ENCODE results near the gene MOCOS. TPM values are rescaled to one million over a fixed set of nuclear protein-coding genes. Genes with fewer than 3 reads are reported as not detected.

MOCOS gene
- total RNA-seq, 1 donor from 2014 or later = 0.42 TPM

DNA sequence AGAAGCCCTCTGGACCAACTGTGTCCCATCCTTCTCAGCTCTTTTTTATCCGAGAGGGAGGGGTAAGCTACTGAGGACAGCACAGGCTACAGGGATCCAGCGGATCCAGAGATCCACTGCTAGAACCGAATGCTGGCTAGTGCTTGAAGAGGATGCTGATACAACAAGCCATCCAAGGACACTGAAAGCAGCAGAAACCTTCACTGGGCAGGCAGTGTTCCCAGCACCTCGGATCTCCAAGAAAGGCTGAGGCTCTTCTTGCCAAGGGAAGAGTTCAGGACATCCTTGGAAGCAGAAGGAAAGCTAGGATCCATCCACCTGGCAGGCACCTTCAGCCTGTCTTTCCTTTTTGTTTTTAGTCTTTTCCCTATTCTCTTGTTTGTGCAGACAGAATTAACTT lies 97.0 kb downstream of the MOCOS start:
- Mint-ChIP-seq H3K4me3 (no peak overlapping the region), H3K9me3 (peaks cover 3% of the 10 kb centered on the region), H3K27me3 (peaks cover 37% of the 10 kb centered on the region), H3K4me1 (peaks cover 2% of the 10 kb centered on the region), H3K27ac (no peak overlapping the region), H3K36me3 (ENCODE audit: low read depth) (no peaks in the 10 kb centered on the region)
- POLR2A ChIA-PET = interaction anchor here (1.0 to 1.6 kb wide), 2 partner anchors 155 to 267 kb away, joined by 4 to 5 read pairs; partner anchors contain the start of gene SLC39A6
- intact Hi-C loops (cut with micrococcal nuclease) = loop anchor here (1.0 to 10.0 kb wide), 8 partner anchors 188 to 1059 kb away; no protein-coding TSS in a partner anchor
- CTCF ChIA-PET = interaction anchor here (0.6 to 8.4 kb wide), 18 partner anchors 19 to 898 kb away, joined by 3 to 142 read pairs (median 4); partner anchors contain the start of gene SLC39A6
- ATAC-seq (ENCODE audit: low read depth) = no peak
- TF ChIP-seq, protein P1, sequence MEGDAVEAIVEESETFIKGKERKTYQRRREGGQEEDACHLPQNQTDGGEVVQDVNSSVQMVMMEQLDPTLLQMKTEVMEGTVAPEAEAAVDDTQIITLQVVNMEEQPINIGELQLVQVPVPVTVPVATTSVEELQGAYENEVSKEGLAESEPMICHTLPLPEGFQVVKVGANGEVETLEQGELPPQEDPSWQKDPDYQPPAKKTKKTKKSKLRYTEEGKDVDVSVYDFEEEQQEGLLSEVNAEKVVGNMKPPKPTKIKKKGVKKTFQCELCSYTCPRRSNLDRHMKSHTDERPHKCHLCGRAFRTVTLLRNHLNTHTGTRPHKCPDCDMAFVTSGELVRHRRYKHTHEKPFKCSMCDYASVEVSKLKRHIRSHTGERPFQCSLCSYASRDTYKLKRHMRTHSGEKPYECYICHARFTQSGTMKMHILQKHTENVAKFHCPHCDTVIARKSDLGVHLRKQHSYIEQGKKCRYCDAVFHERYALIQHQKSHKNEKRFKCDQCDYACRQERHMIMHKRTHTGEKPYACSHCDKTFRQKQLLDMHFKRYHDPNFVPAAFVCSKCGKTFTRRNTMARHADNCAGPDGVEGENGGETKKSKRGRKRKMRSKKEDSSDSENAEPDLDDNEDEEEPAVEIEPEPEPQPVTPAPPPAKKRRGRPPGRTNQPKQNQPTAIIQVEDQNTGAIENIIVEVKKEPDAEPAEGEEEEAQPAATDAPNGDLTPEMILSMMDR (IDR thresholded peaks at IDR 0.05) = no peak
- no peak for DNase-seq

DNA sequence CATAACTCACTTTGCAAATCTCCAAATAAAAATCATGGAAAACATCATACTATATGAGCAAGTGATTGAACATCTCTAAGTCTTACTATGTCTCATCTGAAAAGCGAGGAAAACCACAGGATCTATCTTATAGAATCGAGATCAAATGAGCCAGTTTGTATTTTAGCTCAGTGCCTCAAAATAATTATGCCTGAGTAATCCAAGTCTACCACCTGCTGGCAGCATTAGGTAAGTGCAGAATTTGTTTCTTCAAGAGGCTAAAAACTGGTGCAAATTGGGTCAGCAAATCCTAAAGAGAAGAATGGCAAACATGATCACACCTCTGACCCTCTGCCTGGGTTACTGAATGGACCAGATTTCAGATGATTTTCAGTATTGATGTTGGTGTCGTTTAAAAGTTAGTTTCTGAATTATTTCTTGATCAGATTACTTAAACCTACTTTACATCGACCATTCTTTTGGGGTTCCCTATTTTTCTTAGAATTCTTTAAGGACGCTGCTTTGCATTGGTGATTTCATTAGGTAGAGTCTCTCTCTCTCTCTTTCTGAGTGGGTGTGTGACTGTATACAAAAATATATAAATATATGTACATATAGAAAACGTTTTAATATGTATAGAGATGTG lies 97.5 kb downstream of the MOCOS start:
- H3K4me1 Mint-ChIP-seq = peaks cover 2% of the 10 kb centered on the region
- ChIA-PET CTCF (interaction anchor here (0.6 to 8.4 kb wide), 17 partner anchors 19 to 898 kb away, joined by 3 to 142 read pairs (median 4); partner anchors contain the start of gene SLC39A6), POLR2A (interaction anchor here (1.0 to 1.6 kb wide), 2 partner anchors 156 to 267 kb away, joined by 4 to 5 read pairs; partner anchors contain the start of gene SLC39A6)
- ATAC-seq (ENCODE audit: low read depth) (peak; percentile 64), DNase-seq (no peak)
- H3K4me3 Mint-ChIP-seq = no peak overlapping the region
- intact Hi-C loops (cut with micrococcal nuclease) = loop anchor here (1.0 to 10.0 kb wide), 8 partner anchors 188 to 1060 kb away; no protein-coding TSS in a partner anchor
- peaks cover 38% of the 10 kb centered on the region for H3K27me3 Mint-ChIP-seq
- no peak overlapping the region for H3K27ac Mint-ChIP-seq
- H3K36me3 Mint-ChIP-seq (ENCODE audit: low read depth) = no peaks in the 10 kb centered on the region
- TF ChIP-seq, protein P1 (IDR thresholded peaks at IDR 0.05) = peak; percentile 72
- H3K9me3 Mint-ChIP-seq = peaks cover 3% of the 10 kb centered on the region

DNA sequence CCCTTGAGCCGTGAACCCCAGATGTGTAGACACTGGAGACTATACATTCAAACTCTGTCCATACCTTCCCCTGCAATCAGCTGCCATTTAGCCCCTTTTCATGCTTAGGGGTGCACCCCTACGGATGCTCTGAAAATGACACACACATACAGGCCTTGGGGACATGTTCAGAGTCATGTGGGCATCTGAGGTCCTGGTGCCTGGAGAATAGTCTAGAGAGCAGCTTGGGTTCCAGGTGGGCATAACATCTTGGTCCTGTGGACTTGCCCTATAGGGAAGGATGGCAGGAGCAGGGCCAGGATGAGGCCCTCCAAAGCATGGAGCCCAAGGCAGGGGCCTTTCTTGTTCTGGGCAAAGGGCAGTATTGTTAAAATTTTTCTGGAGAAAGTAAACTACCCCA lies 100.4 kb downstream of the MOCOS start:
- no peak for ATAC-seq (ENCODE audit: low read depth)
- DNase-seq = no peak
- ChIA-PET CTCF (interaction anchor here (1.0 to 8.4 kb wide), 3 partner anchors 191 to 531 kb away, joined by 3 to 142 read pairs (median 136); no protein-coding TSS in a partner anchor), POLR2A (no interaction called here)
- Mint-ChIP-seq H3K4me1 (peaks cover 2% of the 10 kb centered on the region), H3K4me3 (no peak overlapping the region), H3K27me3 (peaks cover 37% of the 10 kb centered on the region), H3K27ac (no peak overlapping the region), H3K36me3 (ENCODE audit: low read depth) (no peaks in the 10 kb centered on the region), H3K9me3 (peaks cover 3% of the 10 kb centered on the region)
- TF ChIP-seq, protein P1 (IDR thresholded peaks at IDR 0.05) = no peak
- intact Hi-C loops (cut with micrococcal nuclease) = loop anchor here (10.0 kb wide), 1 partner anchor 1063 kb away; no protein-coding TSS in a partner anchor

DNA sequence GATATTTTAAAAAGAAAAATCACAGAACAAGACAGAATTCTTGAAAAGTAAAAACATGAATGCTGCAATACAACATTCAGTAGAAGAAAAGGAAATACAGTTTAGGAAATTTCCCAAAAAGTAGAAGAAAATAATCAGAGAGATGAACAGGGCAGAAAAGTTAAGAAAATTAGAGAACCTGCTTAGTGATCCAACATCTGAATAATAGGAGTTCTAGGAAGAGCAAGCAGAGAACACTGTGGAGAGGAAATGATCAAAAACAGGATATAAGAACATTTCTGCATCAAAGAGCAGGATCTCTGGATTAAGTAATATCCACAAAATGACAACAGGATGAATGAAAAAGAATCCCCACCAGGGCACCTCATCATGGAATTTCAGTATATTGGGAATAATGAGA lies 101.4 kb downstream of the MOCOS start:
- TF ChIP-seq, protein P1 (IDR thresholded peaks at IDR 0.05) = no peak
- Mint-ChIP-seq H3K36me3 (ENCODE audit: low read depth) (no peaks in the 10 kb centered on the region), H3K27me3 (peaks cover 37% of the 10 kb centered on the region), H3K9me3 (peaks cover 3% of the 10 kb centered on the region), H3K27ac (no peak overlapping the region), H3K4me3 (no peak overlapping the region), H3K4me1 (peaks cover 2% of the 10 kb centered on the region)
- intact Hi-C loops (cut with micrococcal nuclease) = loop anchor here (10.0 kb wide), 1 partner anchor 1064 kb away; no protein-coding TSS in a partner anchor
- CTCF ChIA-PET = interaction anchor here (1.5 kb wide), 1 partner anchor 271 kb away, joined by 5 read pairs; no protein-coding TSS in a partner anchor
- POLR2A ChIA-PET = no interaction called here
- DNase-seq (no peak), ATAC-seq (ENCODE audit: low read depth) (no peak)

DNA sequence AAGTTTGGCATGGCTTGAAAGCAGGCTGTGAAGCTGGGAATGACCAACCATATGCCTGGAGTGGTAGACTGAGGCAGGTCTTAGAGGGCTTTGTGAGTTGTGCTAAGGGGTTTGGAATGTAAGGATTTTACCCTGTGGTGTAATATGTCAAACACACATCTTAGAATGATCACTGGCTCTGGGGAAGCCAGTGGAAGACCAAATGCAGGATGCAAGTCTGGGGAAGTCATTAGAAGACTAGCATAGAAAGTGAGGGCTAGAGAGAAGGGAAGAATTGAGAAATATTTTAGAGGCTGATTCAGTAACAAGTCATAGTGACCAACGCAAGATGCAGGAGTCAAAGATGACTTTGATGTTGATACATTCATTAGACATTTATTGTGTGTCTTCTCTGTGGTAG lies 106.7 kb downstream of the MOCOS start:
- Mint-ChIP-seq H3K27ac (no peak overlapping the region), H3K4me3 (no peak overlapping the region), H3K36me3 (ENCODE audit: low read depth) (no peaks in the 10 kb centered on the region), H3K4me1 (no peaks in the 10 kb centered on the region), H3K9me3 (no peaks in the 10 kb centered on the region), H3K27me3 (peaks cover 18% of the 10 kb centered on the region)
- CTCF ChIA-PET = no interaction called here
- no peak for DNase-seq
- intact Hi-C loops (cut with micrococcal nuclease) = no loop called here
- POLR2A ChIA-PET = no interaction called here
- no peak for ATAC-seq (ENCODE audit: low read depth)
- TF ChIP-seq, protein P1 (IDR thresholded peaks at IDR 0.05) = no peak

Measured in activated B cell treated with CpG ODN at 0.5 μM for 24 hours (primary cell).